Stimulated activated CD8-positive, alpha-beta memory T cell treated with anti-CD3 and anti-CD28 coated beads, Interleukin-4, amount 100 ng/mL, for 4 hours (primary cell): Measurements from ENCODE around the gene FDX1.

Source experiments
- DNase-seq, 2 donors: peaks; one replicate each; pipeline ENCODE4 v3.0.0-alpha.2; 2020; ENCODE audit warnings: low read depth in 2 of 2, low spot score in 1 of 2

The FDX1 gene

GRCh38 chr11:110507328-110507727, 77.6 kb downstream of the FDX1 start:
- DNase-seq: no peak

- no peak for DNase-seq
Measured at GRCh38 chr11:110508786-110509185, 79.0 kb downstream of the FDX1 start.

- no peak for DNase-seq
Measured at GRCh38 chr11:110509472-110509871, 79.7 kb downstream of the FDX1 start.

- DNase-seq: no peak
Measured at GRCh38 chr11:110512026-110512425, 82.3 kb downstream of the FDX1 start.

GRCh38 chr11:110513259-110513801, 83.6 kb downstream of the FDX1 start:
- DNase-seq: no peak

- no peak for DNase-seq
Measured at GRCh38 chr11:110513846-110514437, 84.2 kb downstream of the FDX1 start.
